ENCODE measurements around the gene THADA.
"Not testable (repeated sequence)": the region's sequence is repeated elsewhere in the genome, so short reads cannot be mapped to it uniquely, and the experiment has no call there.

THADA gene

DNA sequence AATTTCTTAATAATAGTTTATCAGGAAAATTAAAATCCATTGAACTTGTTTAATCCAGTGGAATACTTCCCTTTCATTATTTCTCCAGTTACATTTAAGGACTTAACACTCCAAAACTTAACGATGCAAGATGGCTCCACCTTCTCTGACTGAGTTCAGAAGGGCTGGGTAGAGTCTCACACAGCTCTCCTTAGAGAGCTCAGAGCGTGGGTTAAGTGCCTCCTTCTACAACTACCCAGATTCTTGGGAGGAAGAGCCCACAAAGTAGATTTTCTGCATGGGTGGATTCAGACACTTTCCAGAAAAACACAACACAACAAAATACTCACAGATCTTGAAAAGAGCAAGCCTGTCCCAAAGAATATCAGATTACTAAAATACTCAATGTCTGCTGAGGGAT lies 130.6 kb downstream of the THADA start:
- no peak for DNase-seq (ENCODE audit: low read depth in 2 of 2)

DNA sequence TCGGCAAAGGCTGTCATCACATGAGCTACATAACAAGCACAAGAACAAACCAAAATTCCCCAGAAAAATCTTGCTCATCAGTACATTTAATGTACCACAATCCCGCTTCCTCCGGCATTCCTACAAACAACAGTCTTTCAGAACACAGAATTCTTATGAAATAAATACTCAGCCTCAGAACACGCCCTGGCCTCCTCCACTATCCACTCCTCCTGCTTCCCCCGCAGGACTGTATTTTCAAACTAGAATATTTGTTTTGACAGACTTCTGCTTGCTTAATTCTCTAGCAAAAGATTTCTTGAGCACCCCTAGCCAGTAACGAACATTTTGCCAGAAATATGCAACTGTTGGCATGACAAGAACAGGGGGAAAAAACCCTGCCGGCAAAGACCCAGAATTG lies 131.2 kb downstream of the THADA start:
- no peak for DNase-seq (ENCODE audit: low read depth in 2 of 2)

DNA sequence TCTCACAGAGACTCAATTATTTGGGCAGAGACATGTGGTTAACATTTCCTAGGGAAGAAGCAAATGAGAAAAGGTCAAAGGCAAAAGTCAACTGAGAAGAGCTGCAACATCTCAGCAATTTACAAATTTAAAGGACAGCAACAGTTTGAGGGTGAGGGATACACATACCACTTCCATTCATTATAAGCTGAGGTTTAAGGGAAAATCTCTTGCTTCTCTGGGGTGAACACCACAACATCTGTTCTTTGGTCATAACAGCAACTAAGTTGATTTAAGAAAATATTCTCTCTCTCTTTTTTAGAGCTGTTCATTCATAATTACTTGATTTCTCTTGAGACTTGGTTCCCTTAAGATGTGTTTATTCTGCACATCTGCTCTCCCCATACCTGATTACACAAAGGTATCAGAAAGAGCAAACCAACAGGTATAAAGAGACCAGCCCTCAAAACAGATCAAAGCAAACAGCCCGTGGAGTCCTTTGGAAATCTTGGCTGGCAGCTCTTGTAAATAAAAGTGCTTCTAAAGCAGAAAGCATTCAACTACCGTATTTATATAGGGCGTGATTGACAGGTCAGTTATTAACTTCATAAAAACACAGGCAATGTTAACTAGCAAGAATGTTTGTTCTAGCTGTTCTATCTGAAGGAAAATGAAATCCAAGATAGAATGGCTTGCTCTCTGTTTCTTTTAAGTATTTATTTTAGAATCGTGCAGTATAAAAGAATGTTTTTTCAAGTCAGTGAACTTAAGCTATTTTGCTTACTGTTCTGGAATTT lies 132.8 kb downstream of the THADA start:
- DNase-seq (ENCODE audit: low read depth in 2 of 2) = no peak

DNA sequence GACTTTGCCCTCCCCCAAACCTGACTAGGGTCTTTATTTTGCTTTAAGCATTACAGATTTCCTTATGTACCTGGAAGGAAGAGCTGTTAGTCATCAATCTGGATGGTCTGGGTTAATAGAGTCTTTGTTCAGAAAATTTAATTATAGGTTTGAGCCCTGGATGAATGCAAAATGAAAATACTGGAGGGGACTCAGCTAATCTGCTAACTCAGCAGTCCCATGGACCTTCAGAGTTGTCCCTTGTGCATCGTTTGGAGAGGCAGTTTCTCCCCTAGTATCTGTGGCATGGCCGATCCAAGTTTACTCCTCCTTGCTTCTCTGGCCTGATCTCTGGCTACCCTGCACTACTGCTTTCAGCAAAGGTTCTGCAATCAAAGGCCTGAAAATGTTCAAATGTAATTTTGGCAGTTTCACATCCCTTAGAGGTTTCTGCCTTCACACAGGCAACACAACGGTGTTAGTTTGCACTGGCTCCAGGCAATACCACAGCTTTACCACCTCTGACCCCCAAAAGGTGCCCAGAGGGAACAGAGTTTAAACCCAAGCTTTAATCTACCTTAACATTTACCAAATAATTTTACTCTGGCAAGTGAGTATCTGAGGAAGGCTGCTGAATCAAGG lies 134.3 kb downstream of the THADA start:
- DNase-seq (ENCODE audit: low read depth in 2 of 2) = no peak

DNA sequence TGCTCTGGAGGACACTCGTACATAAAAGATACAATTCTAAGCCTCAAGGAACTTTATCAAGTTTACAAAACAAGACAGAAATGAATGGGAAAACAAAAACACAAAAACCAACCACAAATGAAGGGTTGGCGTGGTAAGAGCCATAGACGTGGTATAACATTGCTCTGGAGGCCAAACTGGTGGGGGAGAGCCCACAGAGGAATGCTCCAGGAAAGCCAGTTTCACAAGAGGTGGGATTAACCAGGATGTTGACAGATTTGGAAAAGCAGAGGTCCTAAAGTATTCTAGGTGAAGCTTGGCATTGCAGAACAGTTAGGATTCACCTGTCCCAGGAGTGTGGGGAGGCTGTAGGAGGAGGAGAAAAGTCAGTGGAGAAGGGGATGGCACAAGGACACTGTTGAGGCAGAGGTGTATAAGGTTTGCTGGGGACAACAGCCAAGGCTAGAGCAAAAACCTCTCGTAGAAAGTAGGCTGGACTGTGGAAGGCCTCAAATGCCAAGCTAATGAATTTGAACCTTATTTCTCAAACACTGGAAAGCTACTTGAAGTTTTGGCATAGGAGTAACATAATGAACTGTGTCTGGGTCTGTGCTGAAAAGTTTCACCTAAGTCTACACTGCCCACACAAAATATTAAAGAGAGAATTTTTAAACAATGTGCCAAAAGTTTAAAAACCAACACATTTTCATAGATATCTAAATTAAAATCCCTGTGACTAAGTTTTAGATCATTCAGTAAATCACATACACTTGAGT lies 135.1 kb downstream of the THADA start:
- DNase-seq (ENCODE audit: low read depth in 2 of 2) = no peak

DNA sequence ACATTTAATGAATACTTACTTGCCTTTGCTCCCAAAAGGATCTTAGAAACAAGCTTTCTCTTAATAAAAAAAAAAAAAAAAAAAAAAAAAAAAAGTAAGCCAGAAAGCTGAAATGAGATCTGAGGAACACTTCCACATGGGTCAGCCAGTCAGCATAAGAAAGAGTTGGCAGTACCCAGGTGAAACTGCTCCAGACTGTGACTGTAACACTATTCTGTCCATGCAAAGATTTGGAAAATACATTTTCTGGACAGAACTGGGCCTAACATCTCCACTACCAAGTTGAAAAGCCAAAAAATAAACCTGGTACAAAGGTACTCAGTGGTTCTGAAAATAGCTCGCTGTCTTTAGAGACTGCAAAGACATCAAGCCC lies 135.7 kb downstream of the THADA start:
- DNase-seq (ENCODE audit: low read depth in 2 of 2) = no peak

DNA sequence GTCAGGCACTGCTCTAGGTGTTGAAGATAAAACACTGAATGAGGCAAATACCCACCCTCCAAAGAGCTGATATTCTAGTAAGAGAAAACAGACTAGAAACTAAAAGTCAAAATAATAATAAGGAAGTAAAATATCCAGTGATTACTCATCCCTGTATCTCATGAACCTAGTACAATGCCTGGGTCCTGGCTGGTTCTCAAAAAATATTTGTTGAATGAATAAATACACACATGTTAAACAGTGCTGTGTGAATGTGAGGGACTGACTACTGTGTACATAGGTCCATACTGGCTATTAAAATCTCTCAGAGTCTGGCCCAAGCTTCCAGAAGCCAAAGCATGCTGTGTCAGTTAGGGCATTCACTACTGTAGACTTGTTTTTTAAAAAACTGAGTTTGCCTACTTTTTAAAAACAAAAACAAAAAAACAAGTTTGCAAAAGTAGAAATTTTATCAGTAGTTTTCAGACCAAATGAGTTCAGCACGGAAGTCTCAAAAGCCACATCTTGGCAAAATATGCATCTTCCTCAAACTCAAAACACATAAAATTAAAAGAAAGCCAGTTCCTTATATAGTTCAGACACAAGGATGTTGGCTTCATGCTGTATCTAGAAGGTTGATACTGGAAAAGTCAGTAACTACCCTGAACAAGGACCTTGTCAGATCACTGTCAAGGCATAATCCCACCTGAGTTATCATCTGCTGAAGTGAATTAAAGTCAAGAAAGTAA lies 136.2 kb downstream of the THADA start:
- DNase-seq (ENCODE audit: low read depth in 2 of 2) = no peak

DNA sequence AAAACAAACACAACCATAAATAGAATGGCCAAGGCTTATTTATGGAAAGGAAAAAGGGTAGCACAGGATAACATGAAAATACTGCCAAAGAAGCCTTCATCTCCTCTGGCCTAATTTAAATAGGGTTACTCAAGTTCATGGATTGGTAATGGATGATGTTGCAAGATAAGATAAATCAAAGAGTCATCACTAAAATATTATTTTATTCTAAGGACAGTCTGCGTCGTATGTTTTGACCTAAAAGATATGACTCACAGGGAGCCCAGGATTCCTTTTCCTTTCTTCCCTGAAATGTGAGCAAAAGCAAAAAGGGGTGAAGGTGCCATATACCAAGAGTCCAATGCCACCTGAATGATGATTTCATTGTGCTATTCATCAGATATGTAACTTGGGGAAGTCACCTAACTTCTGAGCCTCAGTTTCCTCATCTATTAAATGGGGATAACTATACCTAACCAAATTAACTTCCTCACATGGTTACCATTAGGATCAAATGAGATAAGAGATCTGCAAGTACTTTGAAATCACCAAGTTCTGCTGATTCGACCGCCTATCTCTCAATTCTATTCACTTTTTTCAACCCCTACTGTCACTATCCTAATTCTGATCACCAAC lies 137.7 kb downstream of the THADA start:
- DNase-seq (ENCODE audit: low read depth in 2 of 2) = no peak

DNA sequence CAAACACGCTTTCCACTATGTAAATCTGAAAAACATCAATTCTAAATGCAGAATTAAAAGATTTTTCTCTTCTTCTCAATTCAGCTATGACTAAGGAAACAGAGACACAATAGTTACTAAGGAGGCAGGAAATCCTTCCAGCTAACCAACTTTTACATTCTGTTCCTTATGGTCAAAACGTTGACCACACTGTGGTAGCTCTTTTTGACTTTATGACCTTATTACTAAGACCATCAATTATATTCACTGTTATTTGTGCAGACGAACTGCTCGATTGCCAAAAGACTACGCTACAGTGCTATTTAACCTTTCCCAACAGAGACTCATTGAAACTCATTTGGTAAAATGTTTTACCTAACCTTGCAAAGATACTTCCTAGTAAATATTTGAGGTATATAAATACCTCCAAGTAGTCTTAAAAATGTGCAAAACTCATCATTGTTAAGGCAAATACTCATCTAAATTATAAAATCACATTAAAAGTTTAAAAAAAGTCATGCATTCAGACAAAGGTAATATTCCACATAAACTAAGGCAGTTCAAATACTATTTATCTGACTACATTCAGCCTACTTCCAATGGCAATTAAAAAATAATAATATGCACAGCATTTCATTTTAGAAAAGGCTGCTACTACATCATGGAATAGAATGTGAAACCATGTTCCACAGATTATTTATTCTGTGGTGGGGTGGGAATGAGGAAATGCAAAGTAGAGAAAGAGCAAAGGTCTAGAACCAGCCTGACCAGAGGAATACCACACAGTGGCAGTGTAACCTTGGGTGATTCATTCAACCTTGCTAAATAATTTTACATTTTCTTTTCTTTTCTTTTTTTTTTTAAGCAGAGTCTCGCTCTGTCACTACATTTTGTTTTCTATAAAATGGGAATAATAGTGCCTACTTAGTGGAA lies 139.9 kb downstream of the THADA start:
- DNase-seq (ENCODE audit: low read depth in 2 of 2) = no peak

DNA sequence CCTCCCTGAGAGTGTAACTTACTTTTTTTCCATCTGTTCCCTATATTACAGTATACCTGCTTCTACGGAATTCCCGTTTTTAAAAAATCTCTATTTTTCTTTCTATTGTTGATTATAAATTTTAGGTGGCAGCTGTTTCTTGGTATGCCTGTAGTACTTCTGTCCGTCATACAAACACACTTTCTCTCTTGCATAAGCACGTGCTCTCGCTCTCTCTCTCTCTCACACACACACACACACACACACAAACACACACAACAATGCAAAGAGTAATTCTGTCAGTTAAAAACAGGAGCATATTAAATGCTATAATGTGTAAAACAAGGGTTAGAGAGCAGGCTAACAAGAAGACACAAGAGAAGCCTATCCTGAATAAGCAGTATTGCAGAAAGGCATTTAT lies 140.5 kb downstream of the THADA start:
- DNase-seq (ENCODE audit: low read depth in 2 of 2) = no peak

DNA sequence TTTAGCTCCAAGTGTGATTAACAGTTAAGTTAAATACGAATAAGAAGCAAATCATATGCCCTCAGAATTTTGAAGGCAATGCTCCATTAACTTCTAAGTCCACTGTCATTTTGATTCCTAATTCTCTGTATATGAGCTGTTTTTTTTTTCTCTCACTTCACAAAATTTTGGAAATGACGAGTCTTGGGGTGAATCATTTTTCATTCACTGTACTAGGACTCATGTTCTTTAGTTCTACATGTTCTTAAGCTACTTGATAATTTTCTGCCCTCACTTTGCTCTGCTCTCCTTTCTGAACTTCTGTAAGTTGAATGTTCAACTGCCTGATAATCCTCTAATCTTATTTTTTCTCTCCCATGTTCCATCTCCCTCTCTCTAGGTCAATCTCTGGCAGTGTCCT lies 141.0 kb downstream of the THADA start:
- DNase-seq (ENCODE audit: low read depth in 2 of 2) = no peak

DNA sequence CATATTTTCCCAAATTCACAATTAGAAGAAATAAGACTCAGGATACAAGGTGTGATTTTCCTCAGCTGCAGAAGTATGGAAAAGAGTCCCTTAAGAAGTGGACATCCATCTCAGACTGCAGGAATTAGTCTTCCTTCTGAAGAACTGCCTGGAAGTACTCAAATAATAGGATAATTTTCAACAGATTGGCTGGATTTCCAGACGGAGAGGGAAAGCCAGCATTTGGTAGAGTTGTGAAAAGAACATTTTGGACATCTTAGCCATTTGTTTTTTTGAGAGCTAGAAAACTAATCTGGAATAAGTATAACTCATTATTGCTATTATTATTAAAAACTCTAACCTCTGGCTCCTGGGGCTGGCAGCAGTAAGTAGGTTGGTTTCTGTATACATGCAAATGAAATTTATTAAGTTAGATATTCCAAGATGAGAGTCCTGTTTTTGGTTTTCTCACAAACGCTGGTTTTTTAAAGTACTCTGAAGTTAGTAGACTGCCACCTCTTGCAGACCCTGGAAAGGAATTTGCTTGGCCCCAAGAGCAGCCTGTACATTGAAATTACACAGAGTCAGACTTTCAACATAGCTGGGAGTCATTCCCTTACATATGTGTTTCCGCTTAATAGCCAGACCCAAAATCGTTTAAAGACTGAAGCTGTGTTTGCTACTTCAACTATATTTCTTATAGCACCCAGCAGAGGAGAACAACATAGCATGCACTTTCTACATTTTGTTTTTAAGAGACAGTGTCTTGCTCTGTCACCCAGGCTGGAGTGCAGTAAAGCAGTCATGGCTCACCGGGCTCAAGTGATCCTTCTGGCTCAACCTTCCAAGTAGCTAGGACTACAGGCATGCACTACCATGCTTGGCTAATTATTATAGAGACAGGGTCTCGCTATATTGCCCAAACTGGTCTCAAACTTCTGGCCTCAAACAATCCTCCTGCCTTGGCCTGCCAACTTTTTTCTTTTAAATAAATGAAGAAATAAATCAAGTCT lies 142.4 kb downstream of the THADA start:
- DNase-seq (ENCODE audit: low read depth in 2 of 2) = no peak

DNA sequence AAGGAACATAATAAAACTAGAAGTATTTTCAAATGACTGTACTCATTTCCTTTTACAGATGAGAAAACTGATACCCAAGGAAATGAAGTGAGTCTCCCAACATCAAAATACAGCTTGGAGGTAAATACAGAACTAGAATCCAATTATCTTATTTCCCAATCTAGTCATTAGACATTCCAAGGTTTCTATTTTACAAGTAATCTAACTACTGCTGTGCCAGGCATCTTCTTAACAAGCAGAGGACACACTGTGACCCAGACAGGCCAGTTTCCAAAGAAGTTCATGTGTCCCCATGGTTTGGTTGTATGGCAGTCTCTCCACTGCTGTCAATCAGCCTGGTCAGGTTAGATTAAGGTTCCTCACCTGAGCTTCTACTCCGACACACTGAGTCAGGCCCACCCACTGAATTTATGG lies 143.5 kb downstream of the THADA start:
- no peak for DNase-seq (ENCODE audit: low read depth in 2 of 2)

DNA sequence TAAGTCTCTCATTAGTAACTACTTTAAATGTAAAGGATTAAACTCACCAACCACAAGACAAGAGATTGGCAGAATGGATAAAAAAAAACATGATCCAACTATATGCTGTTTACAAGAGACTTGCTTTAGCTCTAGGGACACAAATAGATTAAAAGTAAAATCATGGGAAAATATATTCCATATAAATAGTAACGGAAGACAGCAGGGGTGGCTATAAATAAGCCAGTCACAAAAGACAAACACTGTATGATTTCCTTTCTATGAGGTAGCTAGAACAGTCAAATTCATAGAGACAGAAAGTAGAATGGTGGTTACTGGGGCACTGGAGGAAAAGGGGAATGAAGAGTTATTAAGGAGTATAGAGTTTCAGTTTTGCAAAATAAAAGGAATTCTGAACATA lies 145.2 kb downstream of the THADA start:
- no peak for DNase-seq (ENCODE audit: low read depth in 2 of 2)

DNA sequence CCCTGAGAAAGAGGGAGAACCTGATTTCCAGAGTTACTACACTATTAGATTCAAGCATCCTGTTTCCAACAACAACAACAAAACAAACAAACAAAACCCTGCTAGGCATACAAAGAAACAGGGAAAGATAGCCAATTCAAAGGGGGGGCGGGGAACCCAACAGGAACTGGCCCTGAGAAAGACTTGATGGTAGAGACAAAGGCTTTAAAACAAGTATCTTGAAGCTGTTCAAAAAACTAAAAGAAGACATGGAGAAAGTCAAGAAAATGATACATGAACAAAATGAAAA lies 147.1 kb downstream of the THADA start:
- DNase-seq (ENCODE audit: low read depth in 2 of 2) = no peak

DNA sequence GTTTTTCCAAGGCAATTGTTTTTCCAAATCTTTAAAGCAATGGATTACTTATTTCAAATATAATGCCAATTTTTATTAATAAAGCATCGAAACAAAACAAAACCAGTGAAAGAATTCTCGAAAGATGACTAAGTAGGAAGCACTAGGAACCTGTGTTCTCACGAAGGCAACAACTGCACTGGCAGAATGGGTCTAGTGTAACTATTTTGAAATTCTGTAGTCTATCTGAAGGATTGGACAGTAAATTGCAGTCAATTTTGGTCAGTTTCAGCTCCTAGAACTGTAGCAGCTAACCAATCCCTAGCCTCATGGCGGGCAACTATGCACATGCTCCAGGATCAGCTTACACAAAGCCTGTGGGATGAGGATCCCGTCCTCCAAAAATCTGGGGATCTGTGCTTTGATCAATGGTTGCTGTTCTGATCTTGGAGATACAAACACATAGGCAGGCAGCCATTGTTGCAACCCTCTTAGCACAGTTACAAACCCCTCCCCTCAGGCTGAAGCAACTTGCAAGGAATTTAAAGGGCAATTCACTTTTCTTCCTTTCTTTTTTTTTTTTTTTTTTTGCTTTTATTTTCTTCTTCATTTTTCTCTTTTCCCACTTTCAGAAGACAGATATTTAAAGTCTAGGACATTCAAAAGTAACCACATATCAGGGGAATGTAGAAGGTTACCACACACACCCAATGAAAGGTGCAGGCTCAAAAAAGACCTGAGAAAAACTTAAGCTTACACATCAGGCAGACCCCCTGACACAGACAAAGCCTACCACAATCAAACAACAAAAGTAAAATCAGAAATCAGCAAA lies 147.6 kb downstream of the THADA start:
- no peak for DNase-seq (ENCODE audit: low read depth in 2 of 2)

DNA sequence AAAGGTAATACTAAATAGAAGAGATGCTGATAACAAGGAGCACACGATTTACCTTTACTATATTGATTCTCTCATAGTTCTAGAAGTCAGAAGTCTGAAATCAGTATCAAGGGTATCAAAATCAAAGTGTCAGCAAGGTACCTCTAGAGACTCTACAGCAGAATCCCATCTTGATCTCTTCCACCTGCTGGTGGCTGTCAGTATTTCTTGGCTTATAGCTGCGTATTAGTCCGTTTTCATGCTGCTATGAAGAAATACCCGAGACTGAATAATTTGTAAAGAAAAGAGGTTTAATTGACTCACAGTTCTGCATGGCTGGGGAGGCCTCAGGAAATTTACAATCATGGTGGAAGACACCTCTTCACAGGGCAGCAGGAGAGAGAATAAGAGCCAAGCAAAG lies 149.1 kb downstream of the THADA start:
- not testable (repeated sequence) for DNase-seq (ENCODE audit: low read depth in 2 of 2)

DNA sequence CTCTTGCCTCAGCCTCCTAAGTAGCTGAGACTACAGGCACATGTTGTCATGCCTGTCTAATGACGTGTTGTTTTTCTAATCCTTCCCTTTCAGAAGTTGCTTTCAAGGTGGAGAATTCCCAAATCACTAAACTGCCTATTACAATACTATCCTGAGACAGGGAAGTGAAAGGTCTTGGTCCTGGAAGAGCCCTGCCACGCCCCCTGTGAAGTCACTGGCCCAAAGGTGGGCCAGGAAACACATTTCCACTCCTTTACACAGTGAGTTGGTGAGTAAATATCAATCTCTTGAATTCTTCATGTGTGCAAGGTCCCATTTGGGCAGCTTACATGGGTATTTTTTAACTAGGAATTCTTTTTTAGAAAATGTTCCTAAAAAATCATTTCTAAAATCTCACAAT lies 150.1 kb downstream of the THADA start:
- no peak for DNase-seq (ENCODE audit: low read depth in 2 of 2)

Measured in stimulated activated CD4-positive, alpha-beta T cell treated with anti-CD3 and anti-CD28 coated beads, Interleukin-1b, Interleukin-23, amount 100 ng/mL, for 4 hours (primary cell).